Measurements from ENCODE around the gene ANP32D. TPM values are rescaled to one million over a fixed set of nuclear protein-coding genes. Genes with fewer than 3 reads are reported as not detected.
"Not testable (repeated sequence)": the region's sequence is repeated elsewhere in the genome, so short reads cannot be mapped to it uniquely, and the experiment has no call there.

Gene ANP32D
- polyA plus RNA-seq, 3 donors, result not detected

GRCh38 chr12:48473061-48473460 is 702 bp downstream of the ANP32D start:
- Histone ChIP-seq H3K79me2 (ENCODE audit: insufficient read depth, low read length) (no peaks in the 10 kb centered on the region), H3K27ac (ENCODE audit: low read depth in 1 of 2, low read length in 2 of 2) (no peak overlapping the region), H4K20me1 (ENCODE audit: insufficient read depth, low read length) (no peaks in the 10 kb centered on the region), H3K4me1 (ENCODE audit: control insufficient read depth in 1 of 2, insufficient read depth in 2 of 2, low read length in 2 of 2) (no peaks in the 10 kb centered on the region), H3K9me3 (replicated peaks in 1 of 2; ENCODE audit: control insufficient read depth in 1 of 2, insufficient read depth in 1 of 2, low read length in 2 of 2) (peaks cover 13 to 26% of the 10 kb centered on the region in 2 donors), H3K27me3 (ENCODE audit: control insufficient read depth in 2 of 2, insufficient read depth in 2 of 2, low read length in 2 of 2) (no peaks in the 10 kb centered on the region), H3K9ac (ENCODE audit: insufficient read depth, low read length, poor library complexity, severe bottlenecking) (no peak overlapping the region), H2AFZ (ENCODE audit: insufficient read depth, low read depth, low read length, poor library complexity, severe bottlenecking) (no peak overlapping the region), H3K36me3 (replicated peaks in 1 of 2; ENCODE audit: control insufficient read depth in 1 of 2, insufficient read depth in 2 of 2, low read length in 2 of 2) (no peaks in the 10 kb centered on the region), H3K4me3 (replicated peaks in 1 of 3; ENCODE audit: low read depth in 2 of 3, low read length in 3 of 3) (no peak overlapping the region), H3K4me2 (replicated peaks; ENCODE audit: extremely low read depth, low read length, poor library complexity, severe bottlenecking) (no peak overlapping the region)
- H3K4me3 Mint-ChIP-seq, result no peak overlapping the region
- no peak for DNase-seq
- H3K9me3 Mint-ChIP-seq, result peaks cover 28 to 48% (median 40%) of the 10 kb centered on the region in 7 donors
- no peak for TF ChIP-seq CTCF (IDR thresholded peaks at IDR 0.05)
- 82% methylated on average over 7 of the region's 9 CpGs for WGBS (ENCODE audit: insufficient coverage)
- H3K4me1 Mint-ChIP-seq, result no peaks in the 10 kb centered on the region
- H3K27ac Mint-ChIP-seq, result no peak overlapping the region
- intact Hi-C loops (cut with micrococcal nuclease), result no loop called here
- no peaks in the 10 kb centered on the region for H3K36me3 Mint-ChIP-seq
- H3K27me3 Mint-ChIP-seq (ENCODE audit: low read depth in 3 of 3), result peaks cover 4 to 8% (median 4%) of the 10 kb centered on the region in 3 donors

GRCh38 chr12:48474497-48474896 is 2.1 kb downstream of the ANP32D start:
- H3K4me1 ChIP-seq (ENCODE audit: control insufficient read depth in 1 of 2, insufficient read depth in 2 of 2, low read length in 2 of 2); H3K4me3 ChIP-seq (replicated peaks in 1 of 3; ENCODE audit: low read depth in 2 of 3, low read length in 3 of 3); H2AFZ ChIP-seq (ENCODE audit: insufficient read depth, low read depth, low read length, poor library complexity, severe bottlenecking); H3K27me3 ChIP-seq (ENCODE audit: control insufficient read depth in 2 of 2, insufficient read depth in 2 of 2, low read length in 2 of 2); H3K79me2 ChIP-seq (ENCODE audit: insufficient read depth, low read length); H3K4me3 Mint-ChIP-seq; H3K36me3 Mint-ChIP-seq; H3K27ac Mint-ChIP-seq; DNase-seq; H3K27ac ChIP-seq (ENCODE audit: low read depth in 1 of 2, low read length in 2 of 2); H4K20me1 ChIP-seq (ENCODE audit: insufficient read depth, low read length); H3K4me2 ChIP-seq (replicated peaks; ENCODE audit: extremely low read depth, low read length, poor library complexity, severe bottlenecking); H3K9ac ChIP-seq (ENCODE audit: insufficient read depth, low read length, poor library complexity, severe bottlenecking); H3K36me3 ChIP-seq (replicated peaks in 1 of 2; ENCODE audit: control insufficient read depth in 1 of 2, insufficient read depth in 2 of 2, low read length in 2 of 2); intact Hi-C loops (cut with micrococcal nuclease); H3K27me3 Mint-ChIP-seq (ENCODE audit: low read depth in 3 of 3); H3K4me1 Mint-ChIP-seq: not testable (repeated sequence)
- WGBS (ENCODE audit: insufficient coverage), result 73% methylated on average over 2 of the region's 11 CpGs
- peaks cover 15 to 39% (median 28%) of the 10 kb centered on the region in 7 donors for H3K9me3 Mint-ChIP-seq
- H3K9me3 ChIP-seq (replicated peaks in 1 of 2; ENCODE audit: control insufficient read depth in 1 of 2, insufficient read depth in 1 of 2, low read length in 2 of 2), result peaks cover 4 to 16% of the 10 kb centered on the region in 2 donors
